H9 (cell line): ENCODE data around the gene LARP6. TPM values are rescaled to one million over a fixed set of nuclear protein-coding genes. Genes with fewer than 3 reads are reported as not detected.
A peak's percentile ranks its signal among the peaks of the same experiment; 100 is the strongest.

ENCODE experiments used
- DNase-seq: peaks from one replicate; pipeline ENCODE4 v3.0.0-alpha.2; 2017
- H2AFZ ChIP-seq: one replicate; pipeline ENCODE4 v1.6.1; 2013; ENCODE audit warnings: mild to moderate bottlenecking, low read length, control low read depth, moderate library complexity
- H2AK5ac ChIP-seq: 2 replicates; pipeline ENCODE4 v1.6.1; 2013; ENCODE audit warnings: low read length, control low read depth, mixed read lengths; ENCODE audit not compliant: insufficient read length
- H2BK120ac ChIP-seq: one replicate; pipeline ENCODE4 v1.6.1; 2013; ENCODE audit warnings: low read depth, mild to moderate bottlenecking, low read length, control low read depth, inconsistent platforms; ENCODE audit not compliant: poor library complexity, severe bottlenecking
- H2BK12ac ChIP-seq: 2 replicates; pipeline ENCODE4 v1.6.1; 2013; ENCODE audit warnings: low read length, control low read depth, mixed read lengths, low read depth; ENCODE audit not compliant: insufficient read length
- H2BK15ac ChIP-seq: 2 replicates; pipeline ENCODE4 v1.6.1; 2013; ENCODE audit warnings: low read depth, low read length, control low read depth
- H2BK20ac ChIP-seq: one replicate; pipeline ENCODE4 v1.6.1; 2013; ENCODE audit warnings: low read depth, mild to moderate bottlenecking, low read length, control low read depth, inconsistent platforms; ENCODE audit not compliant: poor library complexity, severe bottlenecking
- H2BK5ac ChIP-seq: 2 replicates; pipeline ENCODE4 v1.6.1; 2013; ENCODE audit warnings: low read length, control low read depth, mixed read lengths; ENCODE audit not compliant: insufficient read length
- H3K14ac ChIP-seq: 2 replicates; pipeline ENCODE4 v1.6.1; 2013; ENCODE audit warnings: low read length, control low read depth; ENCODE audit not compliant: insufficient read depth
- H3K18ac ChIP-seq: 2 replicates; pipeline ENCODE4 v1.6.1; 2013; ENCODE audit warnings: low read depth, mild to moderate bottlenecking, mixed read lengths, low read length, control low read depth; ENCODE audit not compliant: insufficient read length
- H3K23ac ChIP-seq: 2 replicates; pipeline ENCODE4 v1.6.1; 2013; ENCODE audit warnings: low read length, control low read depth, mixed read lengths, low read depth; ENCODE audit not compliant: insufficient read length
- H3K23me2 ChIP-seq: 2 replicates; pipeline ENCODE4 v1.6.1; 2013; ENCODE audit warnings: low read depth, mild to moderate bottlenecking, mixed read lengths, low read length, control low read depth; ENCODE audit not compliant: insufficient read length, poor library complexity, severe bottlenecking
- H3K27ac ChIP-seq: 2 replicates; pipeline ENCODE4 v1.5.1; 2013; ENCODE audit warnings: low read length, control low read depth, mixed read lengths, low read depth; ENCODE audit not compliant: insufficient read length
- H3K27me3 ChIP-seq: 2 replicates; pipeline ENCODE4 v1.6.1; 2013; ENCODE audit warnings: low read length, control low read depth, inconsistent platforms; ENCODE audit not compliant: insufficient read depth
- H3K4ac ChIP-seq: 2 replicates; pipeline ENCODE4 v1.6.1; 2013; ENCODE audit warnings: low read depth, mild to moderate bottlenecking, control low read depth, inconsistent platforms, low read length, moderate library complexity
- H3K4me1 ChIP-seq: 2 replicates; pipeline ENCODE4 v1.6.1; 2013; ENCODE audit warnings: low read length, control low read depth, inconsistent platforms; ENCODE audit not compliant: insufficient read depth
- H3K4me2 ChIP-seq: 2 replicates; pipeline ENCODE4 v1.6.1; 2013; ENCODE audit warnings: low read length, control low read depth, mixed read lengths; ENCODE audit not compliant: insufficient read length, insufficient read depth
- H3K56ac ChIP-seq: 2 replicates; pipeline ENCODE4 v1.6.1; 2013; ENCODE audit warnings: low read depth, mild to moderate bottlenecking, mixed read lengths, low read length, control low read depth; ENCODE audit not compliant: insufficient read length
- H3K79me1 ChIP-seq: 2 replicates; pipeline ENCODE4 v1.6.1; 2013; ENCODE audit warnings: low read depth, mild to moderate bottlenecking, moderate library complexity, low read length, control low read depth, inconsistent platforms; ENCODE audit not compliant: insufficient read depth, poor library complexity, severe bottlenecking
- H3K79me2 ChIP-seq: 2 replicates; pipeline ENCODE4 v1.6.1; 2013; ENCODE audit warnings: low read length, control low read depth, inconsistent platforms; ENCODE audit not compliant: insufficient read depth
- H3K9ac ChIP-seq: 2 replicates; pipeline ENCODE4 v1.6.1; 2013; ENCODE audit warnings: low read length, control low read depth, mixed read lengths; ENCODE audit not compliant: insufficient read length; ENCODE audit errors: extremely low read depth
- H3K9me3 ChIP-seq: one replicate; pipeline ENCODE4 v1.6.1; 2013; ENCODE audit warnings: low read depth, low read length, inconsistent platforms; ENCODE audit not compliant: control insufficient read depth
- H3T11ph ChIP-seq: one replicate; pipeline ENCODE4 v1.6.1; 2013; ENCODE audit warnings: mild to moderate bottlenecking, low read length, control low read depth, inconsistent platforms
- H4K20me1 ChIP-seq: one replicate; pipeline ENCODE4 v1.6.1; 2013; ENCODE audit not compliant: control insufficient read depth, insufficient read length, insufficient read depth
- H4K5ac ChIP-seq: 2 replicates; pipeline ENCODE4 v1.6.1; 2013; ENCODE audit warnings: low read depth, mild to moderate bottlenecking, mixed read lengths, low read length, control low read depth; ENCODE audit not compliant: insufficient read length
- H4K8ac ChIP-seq: replicated peaks from 2 replicates; pipeline ENCODE4 v1.6.1; 2013; ENCODE audit warnings: low read length, control low read depth, mixed read lengths, low read depth; ENCODE audit not compliant: insufficient read length
- H4K91ac ChIP-seq: 2 replicates; pipeline ENCODE4 v1.6.1; 2013; ENCODE audit warnings: low read depth, mild to moderate bottlenecking, moderate library complexity, mixed read lengths, low read length, control low read depth; ENCODE audit not compliant: insufficient read length
- H3K27ac Mint-ChIP-seq, 3 experiments: 2 replicates in 2 of 3; 3 replicates in 1 of 3; pipeline ENCODE4 v1.8.0; 2020 to 2021; ENCODE audit warnings: mixed read lengths in 3 of 3, mild to moderate bottlenecking in 1 of 3, moderate library complexity in 1 of 3
- H3K27me3 Mint-ChIP-seq: 2 replicates; pipeline ENCODE4 v1.8.0; 2021; ENCODE audit warnings: low read depth, mild to moderate bottlenecking, moderate library complexity, mixed read lengths
- H3K36me3 Mint-ChIP-seq, 3 experiments: 2 replicates in 2 of 3; 3 replicates in 1 of 3; pipeline ENCODE4 v1.8.0; 2020 to 2021; ENCODE audit warnings: low read depth in 3 of 3, mixed read lengths in 3 of 3; ENCODE audit not compliant: insufficient read depth in 1 of 3
- H3K4me1 Mint-ChIP-seq, 2 experiments: 2 replicates each; pipeline ENCODE4 v1.8.0; 2020; ENCODE audit warnings: mixed read lengths in 2 of 2
- H3K4me3 Mint-ChIP-seq, 2 experiments: 2 replicates in 1 of 2; 3 replicates in 1 of 2; pipeline ENCODE4 v1.8.0; 2020 to 2021; ENCODE audit warnings: mild to moderate bottlenecking in 2 of 2, mixed read lengths in 2 of 2, moderate library complexity in 1 of 2
- H3K9me3 Mint-ChIP-seq, 2 experiments: 2 replicates in 1 of 2; 3 replicates in 1 of 2; pipeline ENCODE4 v1.8.0; 2020; ENCODE audit warnings: mild to moderate bottlenecking in 2 of 2, mixed read lengths in 2 of 2, moderate library complexity in 1 of 2
- CTCF ChIP-seq: fragments of 200-600 bp; sonication (generic); conservative IDR thresholded peaks from 3 replicates; pipeline ENCODE4 v1.8.0; 2021; ENCODE audit warnings: antibody characterized with exemption, mild to moderate bottlenecking
- WGBS: extraction: QIAGEN DNeasy Blood & Tissue Kit; methylation state at CpG from one replicate; pipeline ENCODE4 v1.1.7; 2013; ENCODE audit warnings: missing lambda C conversion rate, low lambda C conversion rate, mixed read lengths; ENCODE audit not compliant: insufficient read length; ENCODE audit errors: extremely low coverage; 5-methylcytosine and 5-hydroxymethylcytosine counted together
- total RNA-seq: library from RNA; stranded (reverse); gene quantifications from 2 replicates; pipeline ENCODE4 v1.2.1, GENCODE V29; 2021

Gene LARP6
- total RNA-seq, 1 experiment from 2014 or later = 18.9 TPM

DNA sequence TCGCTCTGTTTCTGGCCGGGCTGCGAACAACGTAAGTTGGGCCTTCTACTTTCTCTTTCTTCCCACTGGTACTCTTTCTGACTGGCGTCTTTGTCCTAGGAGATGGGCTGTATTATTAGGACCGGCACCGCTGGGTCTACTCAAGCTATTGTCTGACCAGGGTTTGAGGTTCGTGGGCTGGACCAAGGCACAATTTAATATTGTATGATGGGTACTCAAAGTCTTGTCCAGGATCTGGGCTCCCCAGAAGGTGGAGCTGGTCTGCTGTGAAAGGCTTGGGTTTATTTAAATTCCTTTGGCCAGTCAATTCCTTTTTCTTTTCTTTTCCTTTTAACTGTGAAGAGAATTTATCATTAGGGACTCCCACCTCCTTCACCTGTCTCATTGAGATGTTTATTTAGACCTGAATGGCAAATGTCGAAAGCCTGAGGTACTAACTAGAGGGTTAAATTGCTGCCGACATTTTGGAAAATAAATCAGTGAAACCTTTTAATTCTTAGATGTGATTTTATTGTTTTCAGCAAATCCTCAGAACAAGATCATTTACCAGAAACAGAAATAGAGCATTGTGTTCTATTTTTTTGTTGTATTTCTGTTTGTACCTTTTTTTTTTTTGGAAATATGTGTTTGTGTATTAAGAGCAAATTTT, 39.1 kb upstream of the LARP6 start:
- no peak overlapping the region for H2BK20ac ChIP-seq
- no peaks in the 10 kb centered on the region; a peak in 1 of 5 replicates for H3K9me3 Mint-ChIP-seq
- H3K27ac ChIP-seq = no peak overlapping the region
- H2AK5ac ChIP-seq = no peak overlapping the region
- TF ChIP-seq CTCF = peak; percentile 30; the same call in 2 of the 3 replicates
- H4K5ac ChIP-seq = no peak overlapping the region
- peak overlapping the region; percentile 87 to 99 for H3K4me3 Mint-ChIP-seq
- no peak overlapping the region for H2BK5ac ChIP-seq
- no peak overlapping the region for H4K8ac ChIP-seq
- H3T11ph ChIP-seq = no peak overlapping the region
- H3K27me3 Mint-ChIP-seq = no peaks in the 10 kb centered on the region; the same call in 1 of the 2 replicates
- no peak overlapping the region for H3K56ac ChIP-seq
- DNase-seq = no peak
- no peaks in the 10 kb centered on the region for H3K79me2 ChIP-seq
- peaks cover 8% of the 10 kb centered on the region for H3K23me2 ChIP-seq
- no peak overlapping the region for H3K9ac ChIP-seq
- H3K27me3 ChIP-seq = no peaks in the 10 kb centered on the region; the same call in 1 of the 2 replicates
- H2BK12ac ChIP-seq = no peak overlapping the region
- no CpG with 5 or more reads among the region's 10 CpGs for WGBS
- H3K14ac ChIP-seq = no peak overlapping the region
- no peak overlapping the region for H3K4ac ChIP-seq
- no peak overlapping the region for H3K23ac ChIP-seq
- H2BK120ac ChIP-seq = no peak overlapping the region
- H2AFZ ChIP-seq = peak overlapping the region; percentile 7
- H3K9me3 ChIP-seq = no peaks in the 10 kb centered on the region
- H3K18ac ChIP-seq = no peak overlapping the region
- H4K20me1 ChIP-seq = no peaks in the 10 kb centered on the region
- H3K36me3 Mint-ChIP-seq = peaks cover 0 to 2% (median 0%) of the 10 kb centered on the region in 3 experiments; a peak in 1 of 7 replicates
- no peak overlapping the region for H4K91ac ChIP-seq
- H3K4me1 ChIP-seq = peaks cover 6% of the 10 kb centered on the region; the same call in 1 of the 2 replicates
- H3K4me2 ChIP-seq = peak overlapping the region; percentile 62
- peak overlapping the region in 2 of 3 experiments; percentile 99; a peak in 5 of 7 replicates for H3K27ac Mint-ChIP-seq
- no peaks in the 10 kb centered on the region for H3K79me1 ChIP-seq
- no peak overlapping the region for H2BK15ac ChIP-seq
- peaks cover 16 to 20% of the 10 kb centered on the region in 2 experiments for H3K4me1 Mint-ChIP-seq
